HG03558 (cell line): ENCODE measurements around the gene YJU2.
"Not testable (repeated sequence)": the region's sequence is repeated elsewhere in the genome, so short reads cannot be mapped to it uniquely, and the experiment has no call there.

ENCODE experiments used
- ATAC-seq: cut with Tn5 transposase; IDR thresholded peaks from one replicate; pipeline ENCODE4 v1.9.1; 2021; ENCODE audit warnings: moderate number of reproducible peaks; ENCODE audit not compliant: unreplicated experiment; ENCODE audit errors: extremely low read depth

The YJU2 gene

GRCh38 chr19:4246767-4247593 is at the start of gene YJU2:
YJU2 (plus strand) TSS chr19:4247080; CDS start chr19:4247147, 67 bp downstream.
- ATAC-seq: peak; percentile 65

GRCh38 chr19:4197228-4197624 is 49.7 kb upstream of the YJU2 start:
- ATAC-seq: no peak

GRCh38 chr19:4197625-4198466 is 49.0 kb upstream of the YJU2 start:
- ATAC-seq: no peak

- no peak for ATAC-seq
Measured at GRCh38 chr19:4198467-4199126, 48.3 kb upstream of the YJU2 start.

- ATAC-seq: no peak
Measured at GRCh38 chr19:4199699-4200293, 47.1 kb upstream of the YJU2 start.

- ATAC-seq: no peak
Measured at GRCh38 chr19:4200940-4201542, 45.8 kb upstream of the YJU2 start.

GRCh38 chr19:4201798-4202197 is 45.1 kb upstream of the YJU2 start:
- no peak for ATAC-seq

GRCh38 chr19:4206818-4207484 is 39.9 kb upstream of the YJU2 start:
- no peak for ATAC-seq

GRCh38 chr19:4208385-4209094 is 38.3 kb upstream of the YJU2 start:
- no peak for ATAC-seq

GRCh38 chr19:4210166-4210731 is 36.6 kb upstream of the YJU2 start:
- no peak for ATAC-seq

GRCh38 chr19:4213116-4213515 is 33.8 kb upstream of the YJU2 start:
- ATAC-seq: no peak

GRCh38 chr19:4215807-4216206 is 31.1 kb upstream of the YJU2 start:
- ATAC-seq: no peak

GRCh38 chr19:4216846-4217245 is 30.0 kb upstream of the YJU2 start:
- no peak for ATAC-seq

- no peak for ATAC-seq
Measured at GRCh38 chr19:4217429-4218264, 29.2 kb upstream of the YJU2 start.

- ATAC-seq: not testable (repeated sequence)
Measured at GRCh38 chr19:4218523-4218922, 28.4 kb upstream of the YJU2 start.

- no peak for ATAC-seq
Measured at GRCh38 chr19:4220188-4220587, 26.7 kb upstream of the YJU2 start.

- ATAC-seq: no peak
Measured at GRCh38 chr19:4224470-4224869, 22.4 kb upstream of the YJU2 start.

- no peak for ATAC-seq
Measured at GRCh38 chr19:4225885-4226284, 21.0 kb upstream of the YJU2 start.
